ENCODE measurements around the gene KCNJ6. TPM values are rescaled to one million over a fixed set of nuclear protein-coding genes. Genes with fewer than 3 reads are reported as not detected.
"Not testable (repeated sequence)": the region's sequence is repeated elsewhere in the genome, so short reads cannot be mapped to it uniquely, and the experiment has no call there.

KCNJ6 gene
- total RNA-seq, 1 experiment from 2014 or later, result 18.9 TPM

DNA sequence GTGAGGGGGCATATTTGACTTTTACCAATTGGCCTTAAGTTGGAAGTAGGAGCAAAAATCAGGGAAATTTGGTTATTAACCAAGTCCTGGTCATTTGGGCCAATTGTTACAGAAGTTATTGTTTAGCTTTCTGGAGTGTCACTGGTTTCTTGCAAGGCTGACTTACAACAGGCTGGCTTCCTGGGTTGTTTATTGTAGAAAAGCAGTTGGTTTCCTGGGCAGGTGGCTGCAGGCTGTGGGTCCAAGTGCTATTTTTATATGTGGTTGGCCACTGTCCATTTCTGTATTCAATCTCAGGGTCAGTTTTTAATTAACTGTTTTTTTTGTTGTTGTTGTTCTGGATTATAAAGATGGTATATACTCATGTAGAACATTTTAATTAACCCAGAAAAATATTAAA, 174.1 kb downstream of the KCNJ6 start:
- peak; percentile 41 for DNase-seq (ENCODE audit: low read depth)

DNA sequence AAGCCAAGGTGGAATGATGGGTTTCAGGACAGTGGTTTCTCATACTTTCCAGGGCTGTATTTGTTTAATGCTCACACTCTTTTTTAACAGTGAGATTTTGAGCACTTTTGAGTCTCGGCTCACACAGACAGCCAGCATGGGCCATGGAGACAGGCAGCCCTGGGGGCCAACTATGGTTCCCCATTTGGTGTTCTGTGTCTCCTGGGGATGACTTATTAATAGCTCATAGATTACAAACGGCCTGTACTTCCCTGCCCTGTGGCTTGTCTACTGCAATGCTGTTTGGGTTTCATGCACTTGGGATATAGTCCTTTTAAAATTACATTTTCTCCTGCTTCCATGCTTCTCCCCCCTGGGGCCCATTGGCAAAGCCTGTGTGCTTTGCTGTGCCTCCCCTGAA, 178.3 kb downstream of the KCNJ6 start:
- no peak for DNase-seq (ENCODE audit: low read depth)

DNA sequence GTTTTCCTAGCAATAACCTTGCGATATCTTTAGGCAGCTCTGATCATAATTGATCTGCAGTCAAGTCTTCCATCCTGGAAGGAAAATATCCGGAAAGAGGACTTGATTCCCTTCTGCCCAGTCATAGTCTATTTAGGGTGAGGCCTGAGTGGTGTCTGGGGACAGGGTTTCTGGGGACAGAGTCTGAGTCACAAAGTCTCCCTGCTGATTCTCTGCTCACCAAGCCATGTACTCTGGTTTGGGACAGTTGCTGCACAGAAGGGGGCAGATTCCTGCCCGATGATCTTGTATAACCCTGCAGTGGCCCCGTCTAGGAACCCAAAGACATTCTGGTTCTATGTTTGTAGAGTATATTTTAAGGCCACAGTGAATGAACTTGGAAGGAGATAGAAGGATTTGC, 178.8 kb downstream of the KCNJ6 start:
- DNase-seq (ENCODE audit: low read depth), result peak; percentile 24

DNA sequence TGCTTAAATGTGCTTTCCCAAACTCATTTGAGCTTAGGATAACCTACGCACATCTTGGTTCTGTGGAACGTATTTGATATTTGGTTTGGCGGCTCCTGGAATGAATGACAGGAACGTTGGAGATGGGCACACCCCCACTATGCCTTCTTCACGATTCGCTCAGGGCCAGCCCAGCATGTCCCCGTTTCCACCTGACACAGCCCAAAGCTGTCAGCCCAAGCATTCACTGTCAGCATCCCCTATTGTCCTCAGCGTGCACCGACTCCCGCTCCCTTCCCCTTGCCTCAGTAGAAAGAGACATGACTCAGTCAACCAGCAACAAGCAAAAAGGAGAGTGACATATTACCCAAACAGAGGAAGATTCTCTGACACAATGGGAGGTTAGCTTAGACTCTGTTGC, 181.4 kb downstream of the KCNJ6 start:
- DNase-seq (ENCODE audit: low read depth), result no peak

DNA sequence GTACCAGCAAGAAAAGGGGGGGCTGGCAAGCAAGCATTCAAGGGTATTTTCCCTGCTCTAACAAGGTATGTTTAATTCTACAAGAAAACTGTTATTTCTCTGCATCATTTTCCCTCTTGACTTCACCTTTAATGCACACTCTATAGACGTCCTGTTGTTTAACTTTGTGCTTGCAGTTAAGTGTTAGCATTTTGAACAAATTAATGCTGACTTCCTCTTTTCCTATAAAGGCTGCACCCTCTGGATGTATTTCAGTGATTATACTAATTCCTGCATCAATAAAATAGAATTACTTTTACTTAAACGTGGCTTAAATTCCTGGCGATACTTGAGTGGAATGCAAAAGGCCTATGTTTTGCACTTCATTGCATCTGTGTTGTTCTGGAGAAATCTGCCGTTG, 183.3 kb downstream of the KCNJ6 start:
- no peak for DNase-seq (ENCODE audit: low read depth)

DNA sequence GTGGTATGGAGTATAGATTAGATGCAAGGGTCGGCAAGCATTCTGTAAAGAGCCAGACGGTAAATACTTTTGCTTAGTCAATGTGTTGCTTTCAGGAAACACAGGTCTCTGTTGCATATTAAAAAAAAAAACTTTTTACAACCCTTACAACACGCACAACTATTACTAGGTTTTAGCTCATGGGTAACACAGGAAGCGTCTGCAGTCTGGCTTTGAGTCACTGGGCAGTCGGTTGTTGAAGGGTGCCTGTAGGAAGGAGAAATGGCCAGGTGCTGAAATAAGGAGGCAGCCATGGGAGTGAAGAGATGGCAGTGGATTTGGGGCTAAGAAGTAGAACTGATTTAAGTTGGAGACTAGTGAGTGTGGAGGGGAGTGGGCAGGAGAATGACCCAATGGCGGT, 192.1 kb downstream of the KCNJ6 start:
- DNase-seq (ENCODE audit: low read depth), result no peak

DNA sequence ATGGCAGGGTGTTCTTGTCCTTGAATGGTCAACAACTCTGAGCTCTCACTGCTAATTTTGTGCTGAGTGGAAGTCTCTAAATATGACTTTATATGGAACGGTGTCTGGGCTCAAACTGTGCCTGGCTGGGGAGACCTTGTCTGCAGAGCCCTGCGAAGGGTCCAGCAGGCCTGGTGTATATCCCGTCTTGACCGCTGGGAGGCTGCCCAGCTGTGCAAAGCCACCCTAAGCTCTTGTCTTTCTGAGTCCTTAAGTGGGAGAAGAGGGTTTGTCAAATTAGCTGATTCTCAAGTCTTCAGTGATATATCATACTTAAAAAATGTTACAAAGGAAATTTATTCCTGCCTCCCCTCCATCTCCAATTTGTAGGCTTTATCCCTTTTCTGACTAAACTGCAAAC, 198.7 kb downstream of the KCNJ6 start:
- no peak for DNase-seq (ENCODE audit: low read depth)

DNA sequence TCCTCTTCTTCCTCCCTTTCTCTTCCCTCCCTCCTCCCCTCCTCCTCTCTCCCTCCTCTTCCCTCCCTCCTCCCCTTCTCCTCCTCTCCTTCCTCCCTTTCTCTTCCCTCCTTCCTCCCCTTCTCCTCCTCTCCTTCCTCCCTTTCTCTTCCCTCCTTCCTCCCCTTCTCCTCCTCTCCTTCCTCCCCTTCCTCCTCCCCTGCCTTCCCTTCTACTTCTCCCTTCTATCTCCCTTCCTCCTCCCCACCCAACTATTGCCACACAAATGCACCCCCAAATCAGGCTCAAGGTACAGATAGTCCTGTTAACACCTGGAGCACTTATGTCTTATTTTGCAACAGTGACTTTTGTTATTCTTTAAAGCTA, 203.7 kb downstream of the KCNJ6 start:
- not testable (repeated sequence) for DNase-seq (ENCODE audit: low read depth)

DNA sequence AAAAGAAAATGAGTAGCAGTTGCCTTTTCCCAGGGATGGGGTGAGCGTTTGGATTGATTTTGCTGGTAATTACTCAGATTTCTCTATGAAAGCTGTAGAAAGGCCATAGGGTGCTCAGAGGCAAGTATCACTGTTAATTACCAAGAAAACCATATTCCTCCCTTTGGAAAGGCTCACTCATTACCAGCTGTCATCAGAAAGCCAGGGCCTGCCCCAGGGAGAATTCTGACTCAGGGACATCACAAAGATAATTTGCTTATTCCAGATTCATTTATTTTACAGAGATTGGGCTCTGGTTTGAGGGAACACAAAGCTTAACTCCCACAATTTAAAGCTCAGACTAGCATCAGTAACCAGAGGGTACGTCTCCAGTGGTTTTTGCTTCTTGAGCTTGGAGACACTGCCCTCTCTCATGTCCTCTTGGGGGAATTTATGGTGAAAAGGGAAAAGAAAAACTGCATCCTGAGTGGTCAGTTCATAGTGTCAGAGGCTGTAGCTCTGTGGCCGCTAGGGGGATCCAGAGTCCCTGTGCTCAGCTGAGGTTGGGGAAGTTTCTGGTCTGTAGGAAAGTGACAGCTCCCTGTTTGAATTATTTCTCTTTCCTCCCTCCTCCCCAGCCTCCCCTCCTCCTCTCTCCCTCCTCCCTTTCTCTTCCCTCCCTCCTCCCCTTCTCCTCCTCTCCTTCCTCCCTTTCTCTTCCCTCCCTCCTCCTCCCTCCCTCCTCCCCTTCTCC, 204.3 kb downstream of the KCNJ6 start:
- DNase-seq (ENCODE audit: low read depth), result peak; percentile 86

DNA sequence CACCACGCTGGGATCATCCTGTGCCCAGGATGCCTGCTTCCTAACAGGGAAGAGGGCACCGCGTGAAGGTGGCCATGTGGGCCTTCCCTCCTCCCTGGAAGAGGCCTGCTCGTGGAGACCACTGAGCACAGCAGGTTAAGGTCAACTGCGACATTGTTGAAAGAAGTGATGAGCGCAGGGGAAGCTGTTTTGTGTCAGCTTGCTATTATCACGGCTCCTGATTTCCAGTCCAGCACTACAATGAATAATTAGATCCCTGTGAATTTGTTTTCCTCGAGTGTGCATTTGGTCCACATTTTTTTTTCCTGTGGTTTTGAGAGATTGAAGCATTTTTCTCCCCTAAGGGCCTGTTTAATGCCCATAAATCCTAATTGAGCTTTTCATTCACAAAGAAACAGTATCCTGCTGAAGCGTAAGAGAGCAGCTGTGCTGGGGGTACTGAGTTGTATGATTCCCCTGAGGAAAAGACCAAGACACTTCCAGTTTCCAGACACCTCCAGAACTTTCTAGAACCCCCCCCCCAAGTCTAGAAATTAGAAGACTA, 204.9 kb downstream of the KCNJ6 start:
- DNase-seq (ENCODE audit: low read depth), result peak; percentile 26

DNA sequence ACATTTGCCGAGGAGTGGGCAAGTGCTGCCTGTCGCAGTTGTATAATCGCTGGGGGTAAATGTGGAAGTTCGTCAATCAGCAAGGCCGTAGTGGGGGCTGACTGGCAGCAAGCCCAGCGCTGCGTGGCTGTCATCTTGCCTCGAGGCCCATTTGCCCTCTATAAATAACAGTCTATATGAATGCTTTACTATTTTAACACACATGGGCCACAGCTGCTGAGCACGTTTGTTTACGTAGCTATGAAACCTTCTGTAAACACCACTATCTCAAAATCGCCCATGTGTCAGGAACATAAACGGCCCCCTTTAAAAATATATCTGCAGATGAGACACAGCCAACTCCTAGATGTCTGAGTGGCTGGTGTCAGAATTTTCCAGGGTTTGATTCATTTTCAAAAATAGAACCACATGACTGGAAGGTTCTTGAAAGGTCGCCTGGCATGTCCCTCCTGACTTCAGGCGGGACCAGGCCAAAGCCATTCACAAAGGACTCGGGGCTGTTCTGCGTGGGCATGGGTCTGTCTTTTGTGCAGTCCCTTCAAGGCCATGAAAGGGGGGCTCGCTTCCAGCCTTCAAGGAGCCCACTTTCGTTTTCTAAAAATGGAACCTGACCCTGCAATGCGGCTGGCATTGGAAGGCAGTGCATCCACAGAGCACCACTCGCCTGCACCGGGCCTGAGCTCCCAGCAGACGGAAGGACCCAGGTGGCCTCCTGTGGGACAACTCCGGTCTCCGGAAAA, 205.5 kb downstream of the KCNJ6 start:
- no peak for DNase-seq (ENCODE audit: low read depth)

DNA sequence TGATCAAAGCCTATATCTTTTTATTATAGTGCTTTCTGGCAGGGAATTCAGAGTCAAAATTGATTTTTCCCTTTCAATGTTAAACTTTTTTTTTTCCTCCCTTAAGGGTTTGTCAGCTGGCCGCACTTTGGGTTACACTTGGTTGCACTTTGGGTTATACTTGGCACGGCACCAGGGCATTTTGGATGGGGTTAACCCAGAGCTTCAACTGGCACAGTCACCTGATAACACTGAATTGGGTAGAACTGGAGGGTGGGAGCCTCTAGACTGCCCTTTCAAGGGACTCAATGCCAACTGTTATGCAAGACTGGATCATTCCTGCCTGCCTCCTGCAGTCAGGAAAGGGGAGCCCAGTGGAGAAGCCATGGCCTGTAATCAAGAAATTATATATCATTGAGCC, 211.5 kb downstream of the KCNJ6 start:
- DNase-seq (ENCODE audit: low read depth), result no peak

DNA sequence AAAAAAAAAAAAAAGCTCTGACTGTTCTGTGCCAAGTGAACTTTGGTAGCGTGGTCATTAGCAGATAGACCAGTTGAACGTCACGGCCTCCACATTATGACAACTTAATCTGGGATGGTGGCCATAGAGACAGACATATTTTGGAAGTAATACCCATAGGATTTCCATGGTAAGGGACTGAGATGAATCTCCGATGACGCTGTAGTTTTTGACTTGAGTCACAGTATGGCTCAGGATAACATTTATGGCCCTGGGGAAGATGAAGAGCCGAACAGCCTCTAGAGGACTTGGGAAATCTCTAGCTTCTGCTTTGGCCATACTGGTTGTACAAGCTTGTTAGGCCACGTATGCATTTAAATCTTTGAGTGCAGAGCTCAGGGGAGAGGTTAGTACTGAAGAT, 214.0 kb downstream of the KCNJ6 start:
- no peak for DNase-seq (ENCODE audit: low read depth)

DNA sequence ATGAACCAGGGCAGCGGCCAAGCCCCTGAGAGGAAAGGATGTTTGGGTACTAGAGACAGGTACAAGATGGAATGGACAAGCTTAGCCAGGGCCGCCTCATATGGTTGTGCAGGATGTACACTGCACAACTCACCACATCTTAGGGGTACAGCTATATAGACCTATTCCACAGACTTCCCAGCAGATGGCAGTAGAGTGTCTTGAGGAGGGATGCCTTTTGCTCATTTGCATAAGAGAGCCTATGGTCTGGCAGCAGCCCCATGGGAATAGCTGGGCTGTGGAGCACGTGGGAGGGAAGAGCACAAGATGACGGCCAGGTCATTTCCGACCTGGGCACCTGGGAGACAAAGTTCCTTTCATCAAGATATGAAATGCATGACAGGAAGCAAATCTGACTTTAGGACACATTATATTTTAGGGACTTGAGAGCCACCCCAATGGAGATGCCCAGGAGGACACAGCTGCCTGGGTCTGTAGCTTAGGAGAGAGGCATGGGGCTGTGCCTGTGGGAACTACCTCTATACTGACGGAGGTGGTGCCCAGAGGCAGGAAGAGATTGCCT, 215.5 kb downstream of the KCNJ6 start:
- DNase-seq (ENCODE audit: low read depth), result peak; percentile 91

DNA sequence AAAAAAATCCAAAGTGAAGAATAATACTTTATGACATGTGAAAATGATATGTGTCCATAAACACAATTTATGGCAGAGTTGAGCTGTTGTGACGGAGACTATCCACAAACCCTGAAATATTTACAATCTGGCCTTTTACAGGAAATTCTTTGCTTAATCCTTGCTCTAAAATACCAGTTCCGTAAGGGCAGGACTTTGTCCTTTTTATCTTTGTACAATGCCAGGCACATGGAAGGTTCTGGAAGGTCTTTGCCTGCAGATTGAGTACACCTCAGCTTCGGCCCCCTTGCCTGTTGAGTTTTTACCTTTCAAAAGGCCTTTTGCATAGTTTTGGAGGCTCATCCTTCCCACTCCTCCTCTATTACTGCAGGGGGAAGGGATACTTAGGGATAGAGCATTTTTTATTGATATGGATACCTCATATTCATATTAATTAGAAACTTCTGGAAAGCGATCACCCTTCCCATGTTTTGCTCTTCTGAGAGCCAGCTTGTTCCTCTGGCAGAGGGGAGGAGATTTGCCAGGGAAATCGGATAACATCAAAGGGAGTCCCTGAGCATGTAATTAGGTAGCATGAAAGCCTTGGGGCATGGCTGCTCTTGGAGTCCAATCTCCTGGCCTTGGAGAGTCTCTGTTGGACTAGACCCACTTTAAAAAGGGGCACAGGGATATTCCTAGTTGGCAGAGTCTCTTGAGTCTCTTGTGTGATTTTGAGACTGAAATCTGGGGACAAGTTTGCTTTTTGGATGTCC, 217.1 kb downstream of the KCNJ6 start:
- no peak for DNase-seq (ENCODE audit: low read depth)

DNA sequence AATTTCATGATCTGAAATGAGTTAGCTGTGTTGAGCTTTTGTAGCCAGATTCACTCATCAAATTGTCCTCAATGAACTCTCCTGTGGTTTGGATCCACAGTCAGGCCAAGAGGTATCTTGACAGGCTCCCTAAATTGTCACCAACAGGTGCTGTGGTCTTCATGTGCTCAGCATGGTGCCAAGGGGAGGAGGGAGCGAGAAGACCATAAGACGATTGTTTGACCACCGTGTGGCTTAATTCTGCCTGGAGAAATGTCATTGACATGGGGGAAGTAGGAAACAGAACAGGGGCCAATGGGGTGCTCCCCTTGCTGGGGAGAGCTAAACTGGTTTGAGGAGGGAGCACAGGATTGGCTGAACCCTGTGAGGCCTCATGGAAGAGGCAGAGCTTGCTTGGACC, 219.3 kb downstream of the KCNJ6 start:
- peak; percentile 40 for DNase-seq (ENCODE audit: low read depth)

DNA sequence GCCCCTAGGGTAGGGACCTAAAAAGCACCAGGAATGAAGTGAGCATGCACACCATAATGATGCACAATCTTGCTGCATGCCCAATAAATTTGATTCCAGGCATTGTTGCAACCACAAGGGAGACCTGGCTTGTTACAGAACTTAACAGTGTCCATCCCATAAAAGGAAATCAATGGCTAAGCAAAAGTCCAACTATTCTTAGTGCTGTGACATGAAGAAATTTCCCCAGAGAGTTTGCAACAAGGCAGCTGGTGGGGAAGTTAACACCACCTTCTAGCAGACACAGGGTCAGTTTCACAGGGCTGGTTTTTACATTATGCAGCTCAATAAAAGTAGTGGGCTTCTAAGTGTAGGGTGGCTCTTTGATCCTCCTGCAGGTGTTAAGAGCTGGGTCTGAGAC, 221.1 kb downstream of the KCNJ6 start:
- no peak for DNase-seq (ENCODE audit: low read depth)

DNA sequence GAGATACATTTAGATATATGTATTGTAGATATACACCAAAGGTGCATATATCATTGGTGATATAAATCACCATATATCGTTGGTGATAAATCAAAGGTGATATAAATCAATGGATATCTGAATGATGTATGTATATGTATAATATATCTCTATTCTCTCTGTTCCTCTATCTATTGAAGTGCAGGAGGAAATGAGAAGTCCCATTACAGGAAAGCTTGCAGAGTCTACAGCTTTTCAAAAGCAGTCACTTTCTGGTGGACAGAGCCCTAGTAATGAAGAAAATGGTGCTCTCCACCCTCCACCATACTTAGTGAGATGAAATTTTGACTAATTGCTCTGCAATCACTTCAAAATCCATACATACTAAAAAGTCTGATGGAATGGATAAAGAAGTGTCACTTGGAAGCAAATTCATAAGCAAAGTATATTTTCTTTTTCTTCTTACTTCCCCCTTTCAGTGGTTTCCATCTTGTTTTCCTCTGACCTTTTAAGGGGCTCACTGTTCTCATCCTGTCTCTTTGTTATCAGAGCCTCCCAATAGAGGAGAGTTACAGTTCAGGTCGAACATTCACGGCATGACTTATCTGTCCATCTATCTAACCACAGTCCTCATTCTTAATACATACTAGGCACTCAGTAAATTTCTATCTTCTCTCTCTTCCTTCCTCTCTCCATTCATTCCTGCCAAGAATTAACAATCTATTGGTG, 227.2 kb downstream of the KCNJ6 start:
- DNase-seq (ENCODE audit: low read depth), result no peak

DNA sequence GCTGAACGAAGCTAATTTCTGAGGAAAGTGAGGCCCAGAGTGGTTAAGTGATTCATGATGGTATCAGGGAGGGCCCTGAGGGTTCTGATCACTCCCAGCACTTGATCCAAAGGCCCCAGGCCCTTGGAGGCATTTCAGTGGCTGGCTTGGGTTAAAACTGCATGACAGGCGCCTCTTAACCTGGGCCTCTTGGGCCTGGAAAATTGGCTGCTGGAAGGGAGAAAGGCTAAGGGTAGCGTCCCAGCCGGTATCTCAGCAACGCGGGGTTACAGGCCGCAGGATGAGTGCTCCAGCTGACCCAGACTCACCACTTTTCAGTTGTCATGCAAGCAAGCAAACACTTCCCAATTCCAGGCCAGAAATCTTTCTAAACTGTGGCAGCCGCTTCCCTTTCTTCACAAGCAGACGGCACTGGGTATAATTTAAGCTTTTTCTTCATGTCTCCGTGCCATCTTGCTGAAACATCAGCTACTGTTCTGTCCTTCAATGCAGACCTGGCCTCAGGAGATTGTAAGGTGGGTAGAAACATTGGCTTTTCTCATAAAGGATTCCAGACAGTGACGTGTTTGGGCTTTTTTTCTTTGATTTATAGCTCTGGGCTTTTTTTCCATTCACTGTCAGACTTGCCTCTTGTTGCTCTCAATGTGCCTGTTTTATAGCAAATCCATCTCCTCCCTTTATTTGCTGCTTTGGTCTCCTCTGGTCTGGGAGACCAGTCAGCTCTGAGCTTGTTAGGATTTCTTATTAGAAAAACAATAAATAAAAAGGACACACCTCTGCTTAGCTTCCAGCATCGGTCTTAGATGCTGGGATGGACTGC, 229.1 kb downstream of the KCNJ6 start:
- no peak for DNase-seq (ENCODE audit: low read depth)

DNA sequence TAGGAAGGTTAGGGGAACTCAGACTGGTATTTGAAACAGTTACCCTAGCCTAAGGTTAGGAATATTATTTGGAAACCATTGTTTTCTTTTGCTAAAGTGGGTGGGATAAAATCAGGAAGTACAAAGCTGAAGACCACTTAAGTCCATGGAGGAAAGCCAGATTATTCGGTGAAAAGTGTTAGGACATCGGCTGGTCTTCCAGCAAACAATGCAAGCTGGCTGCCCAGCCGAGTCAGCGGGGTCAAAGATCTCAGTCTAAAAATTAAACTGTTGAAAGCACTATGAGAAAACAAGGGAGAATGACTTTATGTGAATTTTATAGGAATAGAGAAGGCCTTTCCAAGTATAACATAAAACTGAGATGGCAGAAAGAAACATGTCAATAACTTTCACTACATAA, 231.7 kb downstream of the KCNJ6 start:
- no peak for DNase-seq (ENCODE audit: low read depth)

DNA sequence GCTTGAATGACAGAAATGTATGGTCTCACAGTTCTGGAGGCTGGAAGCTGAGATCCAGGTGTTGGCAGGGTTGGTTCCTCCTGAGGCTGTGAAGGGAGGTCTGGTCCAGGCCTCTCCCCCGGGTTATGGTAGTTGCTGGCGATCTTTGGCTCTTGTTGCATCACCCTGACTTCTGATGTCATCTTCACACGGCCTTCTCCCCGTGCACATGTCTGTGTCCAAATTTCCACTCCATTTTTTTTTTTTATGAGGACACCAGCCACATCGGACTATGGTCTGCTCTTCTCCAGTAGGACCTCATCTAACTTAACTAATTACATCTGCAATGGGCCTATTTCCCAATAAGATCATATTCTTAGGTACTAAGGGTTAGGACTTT, 232.2 kb downstream of the KCNJ6 start:
- DNase-seq (ENCODE audit: low read depth), result no peak
